ENCODE results near the gene CHCHD6. TPM values are rescaled to one million over a fixed set of nuclear protein-coding genes. Genes with fewer than 3 reads are reported as not detected.

CHCHD6 gene
- total RNA-seq, 1 experiment from 2014 or later: 40.9 TPM

DNA sequence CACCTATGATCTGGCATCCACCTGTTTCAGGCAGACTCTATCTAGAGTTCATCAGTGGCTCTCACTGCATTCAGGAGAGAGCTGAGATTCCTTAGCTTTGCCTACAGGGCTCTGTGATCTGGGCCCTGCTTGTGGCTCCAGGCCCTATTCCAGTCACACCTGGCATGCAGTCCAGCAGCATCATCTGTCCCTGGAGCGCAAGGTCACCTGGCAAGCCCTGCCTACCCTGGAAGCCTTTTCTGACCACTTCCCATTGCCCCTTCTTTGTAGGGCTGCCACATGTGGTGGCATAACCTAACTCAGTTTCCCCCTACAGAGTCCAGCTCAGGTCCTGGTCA is 163.8 kb downstream of the CHCHD6 start:
- Histone ChIP-seq H3K36me3 (0 out of 2 replicates have a peak, but pooled peaks cover 2% of the 10 kb centered on the region), H3K9me3 (no peaks in the 10 kb centered on the region), H3K4me3 (no peak overlapping the region), H3K27me3 (no peaks in the 10 kb centered on the region)
- no peak for DNase-seq

DNA sequence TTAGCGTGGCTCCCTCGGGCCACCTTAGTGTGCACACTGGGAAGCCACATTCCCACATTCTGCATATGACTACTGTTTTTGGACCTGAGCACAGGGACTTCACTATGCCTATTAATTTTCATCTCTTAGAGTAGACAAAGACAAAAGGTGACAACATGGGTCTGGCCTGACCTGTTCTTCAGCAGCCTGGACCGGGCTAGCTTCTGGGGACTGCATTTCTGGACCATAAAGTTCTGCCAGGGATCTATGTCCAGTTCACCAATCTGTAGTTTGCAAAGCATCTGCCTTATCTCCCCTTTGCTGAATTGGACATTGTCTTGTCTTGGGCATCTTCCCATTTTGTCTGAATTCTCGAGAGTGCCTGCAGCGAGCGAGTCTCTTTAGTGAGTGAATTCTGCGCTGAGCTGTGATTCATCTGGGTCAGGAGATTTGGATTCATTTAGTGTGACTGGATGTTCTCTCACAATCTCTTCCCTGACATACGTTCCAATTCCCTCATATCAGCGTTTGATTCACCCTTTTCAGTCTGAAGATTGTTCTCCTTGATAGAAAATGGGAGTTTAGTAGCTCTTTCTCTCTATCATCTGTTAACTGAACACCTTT is 166.7 kb downstream of the CHCHD6 start:
- no peak for DNase-seq
- H3K27me3 ChIP-seq: no peaks in the 10 kb centered on the region
- H3K36me3 ChIP-seq: 0 out of 2 replicates have a peak, but pooled peaks cover 2% of the 10 kb centered on the region
- no peaks in the 10 kb centered on the region for H3K9me3 ChIP-seq
- no peak overlapping the region for H3K4me3 ChIP-seq

DNA sequence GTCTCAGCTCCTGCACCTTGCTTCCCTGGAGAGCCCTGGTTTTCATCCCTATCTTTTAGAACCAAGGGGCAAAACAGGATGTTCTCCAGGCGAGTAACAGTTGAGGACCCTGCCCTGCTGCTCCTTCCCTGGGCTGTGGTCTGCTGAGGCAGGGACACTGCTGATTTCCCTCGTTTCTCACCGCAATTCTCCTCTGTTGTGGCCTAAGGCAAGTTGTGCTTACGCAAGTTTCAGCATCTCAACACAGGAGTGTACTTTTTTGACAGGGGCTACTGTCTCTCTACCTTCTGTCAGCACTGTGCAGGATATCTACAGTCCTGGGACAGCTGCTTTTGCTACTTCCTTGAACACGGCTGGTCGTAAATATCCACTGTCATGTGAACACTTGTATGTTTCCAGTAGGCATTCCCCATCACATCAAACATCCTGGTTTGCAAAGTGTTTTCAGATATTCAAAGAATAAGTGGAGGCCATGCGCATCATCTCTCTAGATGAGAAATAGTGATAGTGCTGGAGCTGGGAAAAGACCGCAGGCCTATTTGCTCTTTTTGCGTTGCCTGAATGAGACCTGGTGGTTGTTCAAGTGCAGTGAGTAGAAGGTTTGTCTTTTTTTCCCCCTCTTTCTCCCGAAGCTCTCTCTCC is 168.8 kb downstream of the CHCHD6 start:
- no peaks in the 10 kb centered on the region for H3K27me3 ChIP-seq
- no peaks in the 10 kb centered on the region for H3K9me3 ChIP-seq
- H3K4me3 ChIP-seq: no peak overlapping the region
- no peak for DNase-seq
- no peaks in the 10 kb centered on the region for H3K36me3 ChIP-seq

DNA sequence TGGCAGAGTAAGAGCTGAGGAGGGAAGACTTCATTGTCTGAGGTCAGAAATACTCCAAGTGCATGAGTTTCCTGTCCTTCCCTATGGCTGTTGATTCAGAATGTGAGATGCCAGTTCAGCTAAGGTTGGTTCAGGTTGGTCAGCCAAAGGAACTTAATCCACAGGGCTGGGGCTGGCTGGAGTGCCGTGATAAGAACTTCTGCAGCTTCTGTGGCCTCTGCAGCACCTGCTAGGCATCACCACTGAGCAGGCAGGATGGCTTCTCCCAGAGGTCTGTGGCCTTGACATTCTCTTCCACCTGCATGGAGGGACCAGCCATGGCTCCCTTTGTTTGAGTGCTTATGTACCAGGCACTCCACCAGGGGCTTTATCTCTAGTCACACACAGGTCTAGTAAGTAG is 169.4 kb downstream of the CHCHD6 start:
- Histone ChIP-seq H3K27me3 (no peaks in the 10 kb centered on the region), H3K4me3 (no peak overlapping the region), H3K9me3 (no peaks in the 10 kb centered on the region), H3K36me3 (no peaks in the 10 kb centered on the region)
- DNase-seq: no peak

DNA sequence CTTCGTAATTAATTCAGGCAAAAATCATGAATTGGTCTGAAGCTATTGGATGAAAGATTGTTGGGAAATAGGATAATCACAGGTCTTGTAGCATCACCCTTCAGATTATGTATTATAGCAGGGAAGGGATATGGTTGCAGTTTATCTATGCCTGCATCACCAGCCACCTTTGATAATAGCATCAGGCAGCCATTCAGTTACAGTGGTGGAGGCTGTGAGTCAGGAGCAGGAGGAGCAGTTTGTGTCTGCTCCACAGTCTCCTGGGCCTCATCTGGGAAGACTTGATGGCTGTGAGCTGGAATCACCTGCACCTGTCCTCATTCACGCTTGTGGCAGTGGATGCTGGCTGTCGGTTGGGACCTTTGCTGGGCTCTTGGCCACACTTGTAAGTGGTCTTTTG is 174.6 kb downstream of the CHCHD6 start:
- Histone ChIP-seq H3K36me3 (no peaks in the 10 kb centered on the region; the same call in 1 of the 2 replicates), H3K4me3 (no peak overlapping the region), H3K9me3 (no peaks in the 10 kb centered on the region), H3K27me3 (no peaks in the 10 kb centered on the region)
- DNase-seq: no peak

DNA sequence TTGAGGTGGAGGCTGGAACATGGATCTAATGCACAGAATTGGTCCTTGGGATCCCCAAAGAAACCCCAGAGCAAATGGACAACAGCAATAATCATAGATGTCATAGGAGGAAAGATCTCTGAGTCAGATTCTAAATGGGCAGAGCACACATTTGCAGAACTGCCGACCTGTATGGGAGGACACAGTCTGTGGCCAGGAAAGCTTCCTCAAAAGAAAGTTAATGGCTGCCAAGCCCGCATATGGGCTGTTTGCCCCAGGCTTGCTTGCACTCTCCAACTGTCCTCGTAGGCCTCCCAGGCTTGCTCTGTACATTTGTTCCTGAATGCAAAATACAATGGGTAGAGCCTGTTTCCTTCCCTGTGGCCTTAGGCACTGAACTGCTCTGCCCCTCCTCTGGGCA is 176.9 kb downstream of the CHCHD6 start:
- no peak overlapping the region for H3K4me3 ChIP-seq
- no peaks in the 10 kb centered on the region; the same call in 1 of the 2 replicates for H3K36me3 ChIP-seq
- H3K27me3 ChIP-seq: no peaks in the 10 kb centered on the region
- H3K9me3 ChIP-seq: no peaks in the 10 kb centered on the region
- no peak for DNase-seq

DNA sequence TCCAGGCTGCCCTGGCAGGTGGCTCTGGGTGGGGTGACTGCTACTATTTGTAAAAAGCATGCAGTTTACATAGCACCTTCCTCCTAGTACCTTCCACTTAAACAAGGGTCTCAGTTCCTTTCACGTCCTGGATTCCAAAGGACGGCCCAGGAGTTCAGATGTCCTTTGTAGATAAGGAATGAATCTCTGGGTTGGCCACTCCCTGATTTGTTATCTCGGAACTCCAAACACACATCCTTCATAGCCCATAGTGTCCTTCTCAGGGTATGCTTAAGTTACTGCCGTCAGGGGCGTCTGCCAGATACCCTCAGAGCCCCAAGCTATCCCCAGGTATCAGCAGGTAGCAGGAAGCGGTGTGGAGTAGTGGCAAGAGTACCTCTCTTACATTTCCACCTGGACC is 177.8 kb downstream of the CHCHD6 start:
- no peak for DNase-seq
- Histone ChIP-seq H3K9me3 (no peaks in the 10 kb centered on the region), H3K4me3 (no peak overlapping the region), H3K36me3 (no peaks in the 10 kb centered on the region; the same call in 1 of the 2 replicates), H3K27me3 (no peaks in the 10 kb centered on the region)

DNA sequence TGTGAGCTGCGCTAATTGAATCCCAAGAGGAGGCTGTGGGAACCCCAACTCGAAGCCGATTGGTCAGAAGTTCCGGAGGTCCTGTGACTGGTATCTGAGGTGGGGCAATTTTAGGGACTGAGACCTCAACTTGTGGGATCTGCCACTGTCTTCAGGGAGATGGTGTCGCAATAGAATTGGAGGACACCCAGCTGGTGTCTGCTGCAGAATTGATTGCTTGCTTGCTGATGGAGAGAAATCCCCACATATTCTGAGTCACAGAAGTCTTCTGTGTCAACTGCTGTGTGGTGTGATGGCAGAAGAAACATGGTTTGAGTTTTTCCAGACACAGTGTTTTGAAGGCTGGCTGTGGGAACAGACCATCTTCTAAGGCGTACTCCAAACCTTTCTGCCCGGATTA is 179.2 kb downstream of the CHCHD6 start:
- H3K36me3 ChIP-seq: no peaks in the 10 kb centered on the region; the same call in 1 of the 2 replicates
- H3K9me3 ChIP-seq: no peaks in the 10 kb centered on the region
- H3K4me3 ChIP-seq: no peak overlapping the region
- H3K27me3 ChIP-seq: no peaks in the 10 kb centered on the region
- no peak for DNase-seq

DNA sequence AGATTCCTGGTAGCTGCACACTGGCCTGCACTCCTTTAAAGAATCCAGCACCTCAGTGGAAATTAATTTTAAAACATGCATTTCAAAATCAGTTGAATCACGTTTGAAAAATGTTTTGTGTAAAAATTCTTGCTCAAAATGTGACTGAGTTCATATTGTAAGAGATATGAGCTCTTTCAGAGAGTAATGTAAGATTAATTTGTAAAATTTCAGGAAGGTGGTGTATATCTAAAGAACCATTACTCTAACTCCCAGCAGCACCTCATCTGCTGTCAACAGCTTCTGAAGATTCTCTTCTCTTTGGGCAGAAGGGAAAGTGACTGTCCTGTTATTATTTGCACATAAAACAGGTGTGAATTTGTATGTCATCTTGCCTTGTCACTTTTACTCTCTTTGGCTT is 181.4 kb downstream of the CHCHD6 start:
- no peaks in the 10 kb centered on the region for H3K9me3 ChIP-seq
- no peaks in the 10 kb centered on the region; the same call in 1 of the 2 replicates for H3K36me3 ChIP-seq
- no peak for DNase-seq
- H3K4me3 ChIP-seq: no peak overlapping the region
- H3K27me3 ChIP-seq: no peaks in the 10 kb centered on the region

DNA sequence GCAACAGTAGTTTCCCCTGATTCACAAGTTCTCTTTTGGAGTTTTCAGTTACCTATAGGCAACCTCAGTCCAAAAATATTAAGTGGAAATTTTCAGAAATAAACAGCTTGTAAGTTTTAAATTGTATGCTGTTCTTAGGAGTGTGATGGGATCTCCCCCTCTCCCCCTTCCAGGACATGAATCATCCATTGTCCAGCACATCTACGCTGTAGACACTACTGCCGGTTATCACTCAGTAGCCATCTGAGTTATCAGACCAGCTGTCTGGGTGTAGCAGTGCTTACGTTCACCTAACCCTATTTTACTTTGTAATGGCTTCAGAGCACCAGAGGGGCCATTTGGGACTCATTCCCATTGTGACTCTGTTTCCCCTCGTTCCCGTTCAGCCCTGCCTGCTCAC is 182.2 kb downstream of the CHCHD6 start:
- no peaks in the 10 kb centered on the region for H3K27me3 ChIP-seq
- no peaks in the 10 kb centered on the region; the same call in 1 of the 2 replicates for H3K36me3 ChIP-seq
- no peak overlapping the region for H3K4me3 ChIP-seq
- DNase-seq: no peak
- no peaks in the 10 kb centered on the region for H3K9me3 ChIP-seq

DNA sequence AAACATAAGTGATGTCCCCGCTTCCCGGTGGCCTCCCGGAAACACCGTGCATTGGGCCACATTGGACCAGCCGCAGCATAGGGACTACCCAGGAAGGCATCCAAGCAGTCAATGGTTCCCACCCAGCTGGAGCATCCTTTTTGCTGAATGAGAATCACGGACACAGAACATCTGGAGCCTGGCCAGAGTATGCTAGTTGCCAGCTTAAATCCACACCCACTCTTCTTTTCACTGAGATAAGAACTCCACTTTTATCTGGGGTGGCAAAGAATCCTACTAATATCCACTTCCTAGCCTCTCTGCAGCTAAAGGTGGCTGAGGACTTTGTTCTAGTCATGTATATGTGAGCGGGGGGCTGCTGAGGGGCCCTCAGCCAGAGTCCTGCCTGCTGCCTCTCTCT is 183.6 kb downstream of the CHCHD6 start:
- no peaks in the 10 kb centered on the region for H3K27me3 ChIP-seq
- DNase-seq: no peak

DNA sequence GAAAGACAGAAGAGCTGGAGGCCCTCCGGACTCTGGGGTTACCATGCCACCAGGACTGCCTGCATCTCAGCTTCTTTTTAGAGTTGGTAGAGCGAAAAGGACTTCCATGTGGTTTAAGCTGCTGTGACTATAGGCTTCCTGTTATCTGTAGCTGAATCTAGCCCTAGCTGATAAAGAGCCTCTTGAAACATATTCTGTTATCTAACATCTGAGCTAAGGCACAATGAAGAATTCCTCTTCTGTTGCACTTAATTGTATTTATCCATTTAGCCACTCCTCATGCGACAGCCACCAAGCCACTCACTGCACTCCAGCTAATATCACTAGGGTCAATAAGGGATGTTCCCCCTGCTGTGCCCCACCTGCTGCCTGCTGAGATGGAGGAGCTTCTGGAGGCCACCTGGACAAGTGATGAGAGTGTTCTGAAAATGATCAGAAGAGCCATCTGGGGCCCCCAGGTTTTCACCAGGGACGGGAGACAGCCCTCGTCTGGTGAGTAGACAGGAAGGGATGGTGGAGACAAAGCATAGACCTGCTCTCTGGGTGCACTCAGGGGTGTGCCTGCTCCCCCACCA is 184.2 kb downstream of the CHCHD6 start:
- no peaks in the 10 kb centered on the region; the same call in 1 of the 2 replicates for H3K36me3 ChIP-seq
- no peak overlapping the region for H3K4me3 ChIP-seq
- no peaks in the 10 kb centered on the region for H3K9me3 ChIP-seq
- H3K27me3 ChIP-seq: no peaks in the 10 kb centered on the region
- DNase-seq: no peak

More for the DNA sequence above, 183.6 kb downstream of the CHCHD6 start:
- H3K4me3 ChIP-seq: no peak overlapping the region
- H3K36me3 ChIP-seq: no peaks in the 10 kb centered on the region; the same call in 1 of the 2 replicates
- H3K9me3 ChIP-seq: no peaks in the 10 kb centered on the region

DNA sequence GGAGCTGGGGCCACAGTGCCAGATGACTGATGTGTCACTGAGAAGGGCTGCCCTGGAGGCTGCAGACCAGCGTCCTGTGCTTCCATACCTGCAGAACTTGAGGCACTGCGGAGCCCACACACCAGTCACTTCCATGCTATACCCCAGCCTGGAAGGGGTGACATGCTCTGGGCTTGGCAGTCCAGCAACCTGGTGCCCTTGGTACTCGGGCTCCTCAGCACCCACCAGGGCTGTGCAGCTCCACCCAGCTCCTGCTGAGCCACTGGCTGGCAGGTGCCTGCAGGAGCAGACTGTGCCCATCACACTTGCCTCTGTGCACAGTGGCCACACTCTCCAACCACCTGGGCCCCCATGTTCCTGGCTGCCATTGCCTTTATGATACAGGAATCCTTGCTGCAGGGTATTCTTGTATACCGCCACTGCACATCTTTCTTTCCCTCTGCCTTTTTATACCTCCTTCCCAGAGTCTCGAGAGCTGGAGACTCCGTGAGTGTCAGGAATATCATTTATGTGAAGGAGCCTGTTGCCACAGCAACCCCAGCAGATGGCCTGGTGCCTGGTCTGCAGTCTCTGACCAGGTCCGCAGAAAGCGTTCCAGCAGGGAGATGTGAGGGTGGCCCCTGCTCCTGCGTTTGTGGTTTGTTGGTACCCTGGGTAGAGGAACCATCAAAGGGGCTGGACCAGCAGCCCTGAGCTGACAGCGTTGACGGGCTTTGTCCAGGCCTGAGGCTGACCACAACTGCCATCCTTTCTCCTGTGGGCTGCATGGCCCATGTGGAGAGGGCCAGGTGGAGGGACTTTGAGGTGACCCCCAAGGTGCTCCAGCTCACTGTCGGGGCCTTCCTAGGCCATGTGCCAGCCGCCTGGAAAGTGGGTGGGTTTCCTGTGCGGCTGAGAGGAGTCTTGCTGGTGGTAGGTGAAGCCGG is 185.5 kb downstream of the CHCHD6 start:
- no peaks in the 10 kb centered on the region for H3K36me3 ChIP-seq
- H3K27me3 ChIP-seq: no peaks in the 10 kb centered on the region
- DNase-seq: no peak
- H3K9me3 ChIP-seq: no peaks in the 10 kb centered on the region
- H3K4me3 ChIP-seq: no peak overlapping the region

DNA sequence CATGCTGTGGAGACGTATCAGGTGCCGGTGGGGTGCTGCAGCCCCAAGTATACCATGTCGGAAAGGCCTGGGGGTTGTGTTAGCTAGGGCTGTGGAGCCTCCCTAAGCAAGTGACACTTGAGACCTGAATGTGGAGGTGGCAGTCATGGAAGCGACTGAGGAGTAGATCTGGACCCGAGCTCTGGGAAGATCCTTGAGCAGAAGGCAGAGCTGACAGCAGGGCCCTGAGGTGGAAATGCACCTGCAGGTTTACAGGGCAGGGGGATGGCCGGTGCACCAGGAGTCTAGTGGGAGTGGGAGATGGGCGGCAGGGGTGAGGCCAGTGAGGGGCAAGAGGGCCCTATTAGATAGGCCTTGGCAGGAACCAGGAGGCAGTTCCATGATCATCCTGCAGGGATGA is 187.1 kb downstream of the CHCHD6 start:
- Histone ChIP-seq H3K9me3 (no peaks in the 10 kb centered on the region), H3K4me3 (no peak overlapping the region), H3K27me3 (no peaks in the 10 kb centered on the region), H3K36me3 (no peaks in the 10 kb centered on the region)
- DNase-seq: no peak

DNA sequence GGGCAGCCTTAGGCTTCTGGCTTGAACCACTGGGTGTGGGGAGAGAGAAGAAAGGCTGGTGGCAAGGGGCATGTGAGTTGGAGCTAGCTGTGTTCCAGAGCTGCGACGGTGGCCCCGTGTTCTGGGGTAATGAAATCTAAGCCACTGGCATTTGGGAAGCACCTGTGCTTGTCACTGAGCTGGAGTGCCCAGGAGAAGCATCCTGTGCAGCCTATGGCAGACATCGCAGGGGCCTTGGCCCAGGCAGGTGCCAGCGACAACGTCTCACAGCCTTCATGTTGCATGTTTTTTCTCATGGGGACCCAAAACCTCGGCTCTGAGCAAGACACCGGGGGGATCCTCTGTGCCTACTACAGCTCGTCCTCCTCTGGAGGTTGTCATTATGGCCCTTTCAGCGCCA is 187.8 kb downstream of the CHCHD6 start:
- H3K36me3 ChIP-seq: no peaks in the 10 kb centered on the region
- no peaks in the 10 kb centered on the region for H3K27me3 ChIP-seq
- no peak overlapping the region for H3K4me3 ChIP-seq
- no peak for DNase-seq
- no peaks in the 10 kb centered on the region for H3K9me3 ChIP-seq

DNA sequence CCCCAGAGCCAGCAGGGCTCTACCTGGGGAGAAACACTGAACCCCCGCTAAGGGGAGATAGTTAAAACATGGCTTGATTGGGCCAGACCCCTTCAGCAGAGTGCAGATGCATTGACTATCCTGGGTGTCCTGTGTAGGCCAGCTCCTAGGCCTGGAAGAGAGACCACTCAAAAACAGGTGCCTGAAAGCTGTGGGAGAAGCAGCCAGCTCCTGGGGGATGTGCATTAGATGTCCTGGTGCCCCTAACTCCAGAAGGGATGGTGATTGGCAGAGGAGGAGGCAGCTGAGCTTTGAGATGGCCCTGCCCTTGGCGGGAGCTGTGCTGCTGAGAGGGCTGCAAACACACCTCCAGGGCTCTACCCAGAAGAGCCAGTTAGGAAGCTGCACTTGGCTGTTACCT is 189.6 kb downstream of the CHCHD6 start:
- H3K4me3 ChIP-seq: no peak overlapping the region
- no peaks in the 10 kb centered on the region for H3K27me3 ChIP-seq
- no peak for DNase-seq
- no peaks in the 10 kb centered on the region for H3K36me3 ChIP-seq
- H3K9me3 ChIP-seq: no peaks in the 10 kb centered on the region

DNA sequence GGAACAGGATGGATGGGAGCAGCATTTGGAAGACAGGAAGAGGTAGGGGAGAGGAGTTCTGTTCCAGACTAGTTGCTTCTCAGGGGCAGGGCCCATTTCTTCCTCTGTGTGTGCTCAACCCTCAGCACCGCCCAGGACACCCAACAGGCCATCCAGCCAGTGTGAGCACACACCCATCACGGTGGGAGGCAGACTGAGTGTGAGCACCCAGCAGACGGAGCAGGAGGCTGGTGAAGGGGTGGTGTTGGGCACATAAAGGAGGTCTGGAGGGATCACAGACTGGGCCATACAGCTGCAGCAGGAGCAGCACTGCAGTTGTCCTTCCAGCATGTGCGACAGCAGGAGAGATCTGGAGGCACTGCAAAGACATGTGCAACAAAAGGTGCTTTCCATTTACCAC is 190.4 kb downstream of the CHCHD6 start:
- Histone ChIP-seq H3K9me3 (no peaks in the 10 kb centered on the region), H3K36me3 (no peaks in the 10 kb centered on the region), H3K27me3 (no peaks in the 10 kb centered on the region), H3K4me3 (no peak overlapping the region)
- DNase-seq: no peak
